Central memory CD8-positive, alpha-beta T cell (primary cell): ENCODE results near the gene FLT3.

ENCODE experiments used
- ATAC-seq: fragments of 150-1000 bp; cut with Tn5 transposase; replicated peaks from 2 replicates; pipeline ENCODE4 v1.10.0; 2022; ENCODE audit warnings: mild to moderate bottlenecking, moderate FRiP score, moderate number of reproducible peaks; ENCODE audit not compliant: poor library complexity, severe bottlenecking; ENCODE audit errors: extremely low read depth
- DNase-seq, 2 donors: peaks; one replicate each; pipeline ENCODE4 v3.0.0; 2021; ENCODE audit warnings: low spot score in 2 of 2
- H3K27ac Mint-ChIP-seq: one replicate; pipeline ENCODE4 v1.8.0; 2022; ENCODE audit warnings: low read depth, mild to moderate bottlenecking, moderate library complexity, mixed read lengths
- H3K27me3 Mint-ChIP-seq: one replicate; pipeline ENCODE4 v1.8.0; 2022; ENCODE audit warnings: mixed read lengths
- H3K36me3 Mint-ChIP-seq: one replicate; pipeline ENCODE4 v1.8.0; 2022; ENCODE audit warnings: mild to moderate bottlenecking, moderate library complexity, mixed read lengths; ENCODE audit not compliant: insufficient read depth
- H3K4me1 Mint-ChIP-seq: one replicate; pipeline ENCODE4 v1.8.0; 2022; ENCODE audit warnings: mixed read lengths
- H3K4me3 Mint-ChIP-seq: one replicate; pipeline ENCODE4 v1.8.0; 2022; ENCODE audit warnings: mild to moderate bottlenecking, moderate library complexity, mixed read lengths
- H3K9me3 Mint-ChIP-seq: one replicate; pipeline ENCODE4 v1.8.0; 2022; ENCODE audit warnings: mixed read lengths

The FLT3 gene

DNA sequence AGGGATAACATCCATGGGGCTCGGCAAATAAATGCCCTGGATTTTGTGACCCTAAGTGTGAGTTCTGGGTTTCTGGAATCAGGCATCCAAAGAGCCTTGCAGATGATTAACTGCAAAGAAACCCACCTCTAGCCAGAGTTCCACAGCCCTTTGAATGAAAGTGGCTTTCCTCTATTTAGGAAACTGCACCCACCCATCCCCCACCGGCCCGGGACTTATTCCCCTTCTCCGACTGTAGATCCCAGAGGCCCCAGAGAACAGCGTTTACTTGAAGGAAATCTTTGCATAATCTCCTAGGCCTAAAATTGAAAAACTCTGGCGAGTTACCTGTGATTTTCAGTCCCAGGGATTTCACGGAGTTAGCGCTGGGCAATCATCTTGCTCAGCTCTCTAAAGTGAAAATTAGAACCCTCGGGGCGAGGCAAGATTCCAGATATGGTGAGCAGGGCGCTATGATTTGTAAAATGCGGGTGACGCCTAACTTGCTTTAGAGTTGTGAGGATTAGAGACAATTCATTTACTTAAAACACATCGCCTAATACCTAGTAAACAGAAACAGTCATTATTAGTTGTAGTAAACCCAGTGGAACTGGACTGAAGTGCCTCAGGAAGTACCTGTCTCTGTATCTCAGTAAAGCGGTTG, 121.3 kb downstream of the FLT3 start:
- H3K4me1 Mint-ChIP-seq: peaks cover 14% of the 10 kb centered on the region
- no peak for ATAC-seq
- no peak overlapping the region for H3K27ac Mint-ChIP-seq
- DNase-seq: no peak
- H3K4me3 Mint-ChIP-seq: peak overlapping the region; percentile 12
- no peaks in the 10 kb centered on the region for H3K9me3 Mint-ChIP-seq
- H3K36me3 Mint-ChIP-seq: no peaks in the 10 kb centered on the region
- H3K27me3 Mint-ChIP-seq: peaks cover 100% of the 10 kb centered on the region

DNA sequence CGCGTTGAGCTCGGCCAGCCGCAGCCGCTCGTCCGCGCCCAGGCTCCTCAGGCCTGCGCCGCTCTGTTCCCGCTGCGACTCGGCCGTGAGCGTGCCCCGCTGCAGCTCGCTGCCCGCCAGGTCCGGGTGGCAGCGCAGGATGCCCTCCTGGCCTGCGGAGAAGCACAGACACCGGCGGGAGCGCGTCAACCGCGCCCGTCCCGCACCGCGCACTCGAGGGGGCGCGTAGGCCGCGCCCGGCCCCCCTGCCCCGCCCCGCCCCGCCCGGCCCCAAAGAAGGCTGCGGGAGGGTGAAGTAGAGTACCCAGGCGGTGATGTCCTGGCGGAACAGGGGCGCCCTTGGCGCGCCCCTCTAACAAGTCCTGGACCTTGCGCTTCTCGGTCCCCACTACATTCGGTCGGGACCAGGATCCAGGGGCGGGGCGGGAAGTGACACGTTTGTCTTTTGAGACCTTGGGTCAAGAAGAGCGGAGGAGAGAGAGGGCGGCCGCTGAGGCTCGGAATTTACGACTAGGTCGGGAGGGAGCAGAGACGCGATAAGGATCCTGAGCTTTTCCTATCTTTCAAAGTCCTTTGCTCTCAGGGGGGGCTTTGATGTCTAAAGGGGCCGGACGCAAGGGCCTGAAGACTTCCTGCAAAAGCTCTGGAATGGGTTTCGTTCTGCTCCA, 121.9 kb downstream of the FLT3 start:
- H3K9me3 Mint-ChIP-seq: no peaks in the 10 kb centered on the region
- no peaks in the 10 kb centered on the region for H3K36me3 Mint-ChIP-seq
- H3K4me1 Mint-ChIP-seq: peaks cover 14% of the 10 kb centered on the region
- ATAC-seq (no peak), DNase-seq (no peak)
- no peak overlapping the region for H3K4me3 Mint-ChIP-seq
- peaks cover 100% of the 10 kb centered on the region for H3K27me3 Mint-ChIP-seq
- H3K27ac Mint-ChIP-seq: no peak overlapping the region

DNA sequence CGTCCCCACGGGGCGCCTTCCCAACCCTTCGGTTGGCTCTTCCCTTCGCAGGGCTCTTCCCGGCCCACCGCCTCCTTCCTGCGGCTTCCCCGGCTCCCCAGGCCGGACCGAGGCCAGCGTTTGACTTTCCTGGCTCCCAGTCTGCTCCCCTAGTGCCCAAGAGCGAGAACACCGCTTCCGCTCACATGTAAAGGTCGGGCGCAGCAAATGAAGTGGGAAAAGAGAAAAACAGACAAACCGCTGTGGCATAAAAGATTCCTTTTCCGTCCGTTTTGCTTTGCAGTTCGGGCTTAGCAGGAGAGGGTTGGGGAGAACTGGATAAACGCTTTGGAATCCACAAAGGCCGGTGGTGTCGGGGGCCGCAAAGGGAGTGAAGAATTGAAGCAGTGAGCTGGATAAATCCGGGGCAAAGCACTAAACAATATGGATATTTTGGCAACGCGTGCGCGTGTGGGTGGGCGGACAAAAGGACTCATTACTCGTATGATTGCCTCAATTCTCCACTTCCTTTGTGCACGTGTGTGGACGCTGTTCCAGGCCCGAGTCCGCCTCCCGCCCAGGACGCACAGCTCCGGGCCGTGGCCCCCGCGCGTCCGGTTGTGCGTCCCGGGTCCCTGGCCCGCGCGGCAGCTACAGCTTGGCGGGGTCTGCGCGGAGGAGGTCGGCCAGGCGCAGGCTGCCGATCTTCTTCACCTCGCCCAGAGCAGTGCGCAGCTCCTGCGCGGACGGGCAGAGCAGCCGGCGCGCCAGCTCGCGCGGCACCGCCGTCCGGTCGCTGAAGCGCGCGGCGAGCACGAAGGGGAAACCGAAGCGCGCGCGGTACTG, 122.7 kb downstream of the FLT3 start:
- H3K27me3 Mint-ChIP-seq: peaks cover 97% of the 10 kb centered on the region
- H3K27ac Mint-ChIP-seq: no peak overlapping the region
- H3K4me1 Mint-ChIP-seq: peaks cover 14% of the 10 kb centered on the region
- no peak for ATAC-seq
- no peaks in the 10 kb centered on the region for H3K9me3 Mint-ChIP-seq
- DNase-seq: no peak
- peak overlapping the region; percentile 37 for H3K4me3 Mint-ChIP-seq
- H3K36me3 Mint-ChIP-seq: no peaks in the 10 kb centered on the region

DNA sequence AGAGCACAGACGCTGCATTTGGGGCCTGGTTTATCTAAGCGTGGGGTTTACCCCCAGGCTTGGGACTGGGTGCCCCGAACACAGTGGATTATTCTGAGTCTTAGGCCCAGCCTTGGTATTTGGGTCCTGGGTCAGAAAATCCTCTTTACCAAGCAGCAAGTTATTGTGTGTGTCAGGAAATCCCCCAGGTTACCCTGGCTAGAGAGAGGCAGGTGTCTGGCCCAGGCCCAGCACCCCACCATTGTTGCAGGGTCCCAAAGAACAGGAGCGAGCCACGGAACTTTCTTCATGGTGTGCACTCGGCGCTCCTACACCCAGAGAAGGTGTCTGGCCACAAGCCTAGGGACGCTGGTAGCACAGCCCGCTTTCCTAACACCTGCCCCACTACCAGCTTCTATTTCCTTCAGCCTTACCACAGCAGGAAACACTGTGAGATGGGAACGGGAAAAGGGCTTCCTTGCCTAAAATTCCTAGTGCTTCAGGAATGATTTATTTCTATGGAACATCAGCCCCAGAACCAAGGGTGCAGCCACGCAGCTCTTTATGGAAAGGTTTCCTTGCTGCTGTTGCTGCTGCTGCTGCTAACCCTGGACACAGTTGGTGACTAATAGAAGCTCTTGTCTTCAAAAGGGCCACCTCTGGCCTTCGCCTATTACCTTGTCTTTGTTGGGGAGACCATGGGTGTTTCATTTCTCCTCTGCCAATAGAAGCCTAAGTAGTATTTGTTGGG, 123.8 kb downstream of the FLT3 start:
- ATAC-seq: no peak
- H3K9me3 Mint-ChIP-seq: no peaks in the 10 kb centered on the region
- peaks cover 14% of the 10 kb centered on the region for H3K4me1 Mint-ChIP-seq
- DNase-seq: no peak
- H3K27ac Mint-ChIP-seq: no peak overlapping the region
- H3K36me3 Mint-ChIP-seq: no peaks in the 10 kb centered on the region
- H3K27me3 Mint-ChIP-seq: peaks cover 94% of the 10 kb centered on the region
- no peak overlapping the region for H3K4me3 Mint-ChIP-seq

DNA sequence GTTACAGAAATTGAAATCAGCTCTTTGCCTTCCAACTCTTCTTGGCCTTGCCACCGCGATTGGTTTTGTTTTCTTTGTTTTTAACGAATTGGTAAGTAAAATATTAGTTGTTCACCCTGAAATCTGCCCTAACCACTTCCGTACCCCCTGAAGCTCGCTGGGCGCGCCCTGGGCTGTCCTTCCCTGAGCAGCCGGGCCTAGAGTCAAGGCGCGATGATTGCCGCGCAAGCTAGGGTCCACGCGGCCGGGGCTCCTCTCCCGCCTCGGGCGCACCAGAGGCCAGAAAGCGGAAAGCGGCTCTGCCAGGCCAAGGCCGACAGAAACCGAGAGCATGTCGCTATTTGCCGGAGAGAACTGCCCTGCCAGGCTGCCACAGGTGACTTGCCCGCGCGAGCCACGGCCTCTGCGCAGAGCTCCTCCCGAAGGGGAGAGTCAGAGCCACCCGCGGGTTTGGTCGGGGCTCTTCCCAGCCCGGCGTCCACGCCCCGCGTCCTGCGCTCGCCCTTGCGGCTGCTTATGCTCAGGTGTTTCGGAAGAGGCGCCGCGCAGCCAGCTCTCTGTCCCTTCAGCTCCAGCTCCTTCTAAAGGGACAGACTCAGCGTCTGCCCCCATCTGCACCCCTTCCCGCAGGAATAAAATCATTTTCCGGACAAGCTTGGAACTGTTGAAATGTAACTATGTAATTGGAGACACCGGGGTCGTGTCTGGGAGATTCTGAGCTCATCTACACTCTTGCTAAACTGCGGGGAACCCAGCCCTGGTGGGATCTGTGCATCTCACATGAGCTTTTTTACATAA, 124.6 kb downstream of the FLT3 start:
- H3K4me3 Mint-ChIP-seq: no peak overlapping the region
- no peaks in the 10 kb centered on the region for H3K36me3 Mint-ChIP-seq
- peaks cover 94% of the 10 kb centered on the region for H3K27me3 Mint-ChIP-seq
- no peaks in the 10 kb centered on the region for H3K9me3 Mint-ChIP-seq
- no peak for DNase-seq
- no peak overlapping the region for H3K27ac Mint-ChIP-seq
- no peak for ATAC-seq
- peaks cover 10% of the 10 kb centered on the region for H3K4me1 Mint-ChIP-seq

DNA sequence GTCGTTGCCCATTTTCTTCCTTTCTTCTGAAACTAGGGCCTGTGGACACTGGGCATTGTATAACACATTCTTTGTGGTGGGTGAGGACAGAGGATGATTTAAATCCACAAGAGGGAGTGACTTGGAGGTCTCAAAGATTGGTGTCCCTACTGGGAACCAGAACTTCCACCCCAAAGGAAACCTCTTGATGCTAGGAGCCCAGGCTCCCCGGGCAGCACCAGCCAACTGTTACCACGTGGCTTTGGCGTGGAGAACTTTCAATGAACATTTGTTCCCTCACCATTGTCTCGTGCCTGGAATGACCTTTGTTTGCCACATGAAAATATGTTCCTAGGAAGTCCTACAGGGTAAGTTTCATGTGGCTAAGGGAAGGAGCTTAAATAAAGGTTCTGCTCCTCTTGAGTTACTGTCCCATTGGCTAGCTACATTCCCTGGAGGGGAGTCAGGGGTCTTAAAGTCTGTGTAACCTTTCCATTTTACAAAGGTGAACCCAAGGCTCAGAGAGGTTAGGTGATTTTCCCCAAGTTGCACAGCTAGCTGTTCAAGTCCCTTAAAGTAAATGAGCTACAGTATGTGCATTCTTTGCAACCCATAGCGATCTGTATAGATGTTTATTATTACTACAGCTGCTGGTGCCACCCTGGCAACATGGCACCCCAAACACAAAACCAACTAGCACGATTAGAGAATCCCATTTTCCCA, 126.3 kb downstream of the FLT3 start:
- no peak overlapping the region for H3K27ac Mint-ChIP-seq
- no peak overlapping the region for H3K4me3 Mint-ChIP-seq
- DNase-seq (no peak), ATAC-seq (no peak)
- no peaks in the 10 kb centered on the region for H3K36me3 Mint-ChIP-seq
- peaks cover 94% of the 10 kb centered on the region for H3K27me3 Mint-ChIP-seq
- H3K9me3 Mint-ChIP-seq: no peaks in the 10 kb centered on the region
- no peaks in the 10 kb centered on the region for H3K4me1 Mint-ChIP-seq

DNA sequence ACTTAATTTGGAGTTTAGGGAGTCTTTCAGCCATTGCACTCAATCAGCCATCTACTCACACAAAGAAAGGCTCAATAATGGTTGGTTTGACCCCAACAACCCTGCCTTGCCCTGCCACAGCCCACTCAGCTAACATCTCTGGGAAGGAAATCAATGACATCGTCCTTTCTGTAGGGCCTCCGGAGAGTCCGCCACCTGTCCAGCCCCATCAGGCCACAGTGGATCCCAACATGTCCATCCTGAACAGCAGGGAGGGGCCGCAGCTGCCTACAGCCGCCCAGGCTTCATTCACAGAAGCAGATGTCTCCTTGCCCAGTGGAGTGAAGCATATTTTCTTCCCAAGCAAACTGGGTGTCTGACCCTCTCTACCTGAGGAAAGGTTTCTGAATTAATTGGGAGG, 127.1 kb downstream of the FLT3 start:
- peaks cover 91% of the 10 kb centered on the region for H3K27me3 Mint-ChIP-seq
- H3K4me3 Mint-ChIP-seq: no peak overlapping the region
- H3K36me3 Mint-ChIP-seq: no peaks in the 10 kb centered on the region
- H3K4me1 Mint-ChIP-seq: no peaks in the 10 kb centered on the region
- ATAC-seq (no peak), DNase-seq (no peak)
- H3K9me3 Mint-ChIP-seq: no peaks in the 10 kb centered on the region
- no peak overlapping the region for H3K27ac Mint-ChIP-seq

DNA sequence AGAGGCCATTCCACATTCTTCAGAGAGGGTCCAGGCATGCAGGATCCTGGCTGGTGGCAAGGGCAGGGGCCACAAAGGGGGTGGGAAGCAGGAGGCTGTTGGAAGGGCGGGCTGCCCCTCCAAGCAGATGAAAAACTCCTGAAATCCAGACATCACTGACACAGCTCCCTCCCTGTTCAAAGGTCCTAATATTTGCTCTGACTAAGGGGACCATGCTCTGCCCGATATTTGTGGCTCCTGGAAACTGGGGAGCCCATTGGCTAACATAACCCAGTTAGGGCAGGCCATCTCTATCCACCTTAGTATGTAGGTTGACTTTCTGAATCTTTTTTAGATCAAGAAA, 127.9 kb downstream of the FLT3 start:
- ATAC-seq (no peak), DNase-seq (no peak)
- Mint-ChIP-seq H3K27ac (no peak overlapping the region), H3K4me3 (no peak overlapping the region), H3K4me1 (peaks cover 7% of the 10 kb centered on the region), H3K27me3 (peaks cover 91% of the 10 kb centered on the region), H3K9me3 (no peaks in the 10 kb centered on the region), H3K36me3 (peaks cover 2% of the 10 kb centered on the region)

DNA sequence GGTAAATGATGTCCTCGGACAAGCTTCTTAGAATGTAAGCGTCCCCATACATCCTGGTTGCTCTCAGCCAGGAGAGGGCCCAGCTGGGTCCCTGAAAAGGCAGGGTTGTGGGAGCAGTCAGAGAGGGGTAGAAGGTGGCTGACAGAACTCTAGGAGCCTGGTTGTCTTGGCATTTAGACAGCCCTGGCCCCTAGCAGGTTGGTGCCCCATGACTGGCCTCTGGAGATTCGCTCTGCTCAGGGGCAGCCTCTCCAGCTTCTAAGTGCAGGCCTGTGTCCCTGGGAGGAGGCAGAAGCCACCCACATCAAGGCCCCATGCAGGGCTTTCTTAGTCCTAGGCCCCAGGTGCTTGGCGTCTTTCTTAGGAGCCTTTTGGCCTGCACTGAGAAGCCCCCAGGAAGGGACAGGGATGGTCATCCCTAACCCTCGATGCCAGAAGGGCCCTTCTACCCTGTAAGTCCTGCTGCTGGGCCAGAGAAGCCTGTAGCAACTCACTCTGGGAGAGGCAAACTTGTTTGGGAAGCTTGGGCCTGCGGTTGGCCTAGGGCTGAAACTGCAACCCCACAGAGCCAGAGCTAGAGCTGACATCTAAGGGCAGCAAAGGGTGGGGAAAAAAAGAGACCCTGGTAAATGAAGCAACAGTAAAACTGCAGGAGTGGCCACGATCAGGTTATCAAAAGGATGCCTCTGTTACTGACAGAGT, 128.4 kb downstream of the FLT3 start:
- Mint-ChIP-seq H3K4me1 (peaks cover 8% of the 10 kb centered on the region), H3K27ac (no peak overlapping the region), H3K4me3 (no peak overlapping the region), H3K9me3 (no peaks in the 10 kb centered on the region), H3K36me3 (peaks cover 2% of the 10 kb centered on the region), H3K27me3 (peaks cover 91% of the 10 kb centered on the region)
- no peak for DNase-seq
- no peak for ATAC-seq

DNA sequence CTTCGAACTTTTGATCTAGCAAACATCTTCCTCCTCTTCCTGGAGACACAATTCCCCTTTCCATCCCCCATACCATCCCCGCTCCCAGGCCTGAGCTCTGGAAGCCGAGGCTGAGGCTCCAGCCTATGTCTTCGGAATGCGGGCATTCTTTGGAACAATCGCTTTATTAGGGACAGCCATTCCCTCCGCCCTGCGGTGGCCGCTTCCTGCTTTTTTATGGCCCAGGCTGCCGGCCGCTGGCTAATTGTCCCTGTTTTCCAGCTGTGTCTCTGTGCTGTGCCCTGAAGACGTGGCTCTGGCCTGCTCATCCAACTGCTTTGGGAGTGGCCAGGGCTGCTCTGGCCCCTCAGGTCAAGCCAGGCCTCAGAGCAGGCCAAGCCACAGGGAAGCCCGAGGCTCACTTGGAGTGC, 129.1 kb downstream of the FLT3 start:
- no peak overlapping the region for H3K27ac Mint-ChIP-seq
- ATAC-seq (no peak), DNase-seq (no peak)
- H3K9me3 Mint-ChIP-seq: no peaks in the 10 kb centered on the region
- peaks cover 89% of the 10 kb centered on the region for H3K27me3 Mint-ChIP-seq
- no peak overlapping the region for H3K4me3 Mint-ChIP-seq
- H3K36me3 Mint-ChIP-seq: peaks cover 2% of the 10 kb centered on the region
- H3K4me1 Mint-ChIP-seq: peaks cover 8% of the 10 kb centered on the region
